Testis (tissue), 2 donors: Measurements from ENCODE around the gene PIEZO1.

ENCODE experiments used
- CTCF ChIP-seq, 3 experiments: fragments of 450-650 bp in 2 of 3; fragments of 200-600 bp in 1 of 3; sonication (generic) in 1 of 3; IDR thresholded peaks; one replicate each; pipeline ENCODE4 v1.5.1; 2016 to 2019; ENCODE audit warnings: antibody characterized with exemption in 3 of 3, mild to moderate bottlenecking in 2 of 3, moderate library complexity in 1 of 3
- POLR2A ChIP-seq: fragments of 450-650 bp; IDR thresholded peaks from one replicate; pipeline ENCODE4 v1.6.1; 2017; ENCODE audit warnings: antibody characterized with exemption, mild to moderate bottlenecking, moderate library complexity

GRCh38 chr16:88695218-88695617, 89.8 kb downstream of the PIEZO1 start:
- TF ChIP-seq CTCF (IDR thresholded peaks at IDR 0.05) (no peak), POLR2A (no peak)
